NOMO-1 (cell line): ENCODE results near the gene ATIC.
"Not testable (repeated sequence)": the region's sequence is repeated elsewhere in the genome, so short reads cannot be mapped to it uniquely, and the experiment has no call there.

Source experiments
- DNase-seq, 2 experiments: peaks; one replicate each; lab custom pipeline; 2025; ENCODE audit not compliant: unreplicated experiment in 2 of 2; lab: John Stamatoyannopoulos, UW

The ATIC gene

DNA sequence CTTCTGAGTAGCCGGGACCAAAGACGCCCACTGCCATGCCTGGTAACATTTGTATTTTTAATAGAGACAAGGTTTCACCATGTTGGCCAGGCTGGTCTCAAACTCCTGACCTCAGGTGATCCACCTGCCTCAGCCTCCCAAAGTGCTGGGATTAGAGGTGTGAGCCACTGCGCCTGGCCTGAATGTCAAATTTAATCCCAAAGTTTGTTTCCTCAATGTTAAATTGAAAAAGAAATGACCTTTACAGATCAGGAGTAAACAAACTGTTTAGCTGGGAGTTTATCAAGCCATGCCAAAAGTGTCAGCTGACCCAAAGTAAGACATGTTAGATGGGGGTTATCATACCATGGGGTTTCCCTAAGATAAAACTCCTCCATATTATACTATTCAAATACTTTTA lies 48.2 kb downstream of the ATIC start:
- not testable (repeated sequence) for DNase-seq

DNA sequence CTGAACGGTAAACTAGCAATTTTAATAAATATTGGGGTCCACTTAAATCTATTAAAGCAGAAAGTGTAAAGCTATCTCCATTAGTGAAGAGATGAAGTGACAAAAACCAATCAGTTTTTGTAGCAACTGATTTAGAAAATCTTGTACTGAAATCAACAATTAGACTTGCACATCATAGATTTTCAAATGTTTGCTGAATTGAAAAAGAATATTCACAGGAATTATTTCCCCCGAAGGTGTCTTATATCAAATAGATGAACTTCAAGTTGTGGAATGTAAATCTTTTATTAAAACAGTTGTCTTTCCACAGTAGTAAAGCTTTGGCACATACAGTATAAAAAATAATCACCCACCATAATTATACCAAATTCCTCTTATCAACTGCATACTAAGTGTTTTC lies 48.7 kb downstream of the ATIC start:
- DNase-seq = no peak

DNA sequence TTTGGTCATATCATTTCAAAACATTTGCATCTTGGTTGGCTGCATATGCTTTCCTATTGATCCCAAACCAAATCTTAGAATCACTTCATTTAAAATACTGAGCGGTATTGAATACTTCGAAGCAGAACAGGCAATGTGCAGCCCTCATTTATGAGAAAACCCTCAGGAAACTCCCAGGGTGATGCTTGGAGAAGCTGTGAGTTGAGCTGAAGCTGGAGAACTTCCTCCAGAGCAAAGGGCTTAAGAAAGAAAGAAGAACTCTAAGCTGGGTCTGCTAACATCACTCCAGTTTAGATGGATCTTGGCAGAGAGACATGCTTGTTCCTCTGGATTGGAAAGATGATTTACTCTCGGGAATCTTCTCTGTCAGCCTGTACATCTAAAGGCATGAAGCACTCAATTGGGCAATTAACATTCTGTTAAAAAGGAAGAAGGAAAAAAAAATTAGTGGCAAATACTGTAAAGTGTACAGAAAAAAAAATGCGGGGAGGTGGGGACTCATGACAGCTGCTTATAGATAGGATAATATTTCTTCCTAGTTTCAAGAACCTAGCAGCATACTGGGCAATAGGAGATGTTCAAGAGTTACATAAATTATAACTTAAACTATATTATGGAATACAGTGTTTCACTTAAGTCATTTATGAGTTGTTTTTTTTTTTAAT lies 49.5 kb downstream of the ATIC start:
- DNase-seq = no peak

DNA sequence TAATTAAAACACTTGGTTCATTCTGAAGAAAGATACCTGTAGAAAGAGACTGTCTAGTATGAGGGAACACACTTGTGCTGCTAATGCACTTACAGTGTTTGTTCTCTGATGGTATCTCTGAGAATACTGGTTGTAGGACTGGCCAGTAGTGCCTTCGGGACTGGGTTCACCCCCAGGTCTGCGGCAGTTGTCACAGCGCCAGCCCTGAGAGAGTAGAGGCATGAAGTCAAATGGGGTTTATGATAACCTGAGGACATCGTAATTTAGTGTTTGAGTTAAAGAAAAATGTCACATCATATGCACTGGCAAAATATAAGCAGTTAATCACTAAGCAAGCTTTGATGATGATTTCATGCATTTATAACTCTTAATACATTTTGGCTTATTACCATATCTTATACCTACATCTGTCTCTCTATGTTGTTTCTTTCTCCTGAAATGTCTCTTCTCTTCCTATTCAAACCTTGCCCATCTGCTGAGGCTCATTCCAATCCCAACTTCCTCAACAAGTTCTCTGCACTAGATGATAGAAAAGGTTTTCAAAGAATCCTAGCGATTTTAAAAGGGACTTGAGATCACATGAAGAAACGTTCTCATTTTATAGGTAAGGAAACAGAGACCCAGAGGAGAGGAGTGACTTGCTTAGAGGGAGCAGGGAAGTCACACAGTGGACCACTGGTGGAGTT lies 50.2 kb downstream of the ATIC start:
- DNase-seq = no peak

DNA sequence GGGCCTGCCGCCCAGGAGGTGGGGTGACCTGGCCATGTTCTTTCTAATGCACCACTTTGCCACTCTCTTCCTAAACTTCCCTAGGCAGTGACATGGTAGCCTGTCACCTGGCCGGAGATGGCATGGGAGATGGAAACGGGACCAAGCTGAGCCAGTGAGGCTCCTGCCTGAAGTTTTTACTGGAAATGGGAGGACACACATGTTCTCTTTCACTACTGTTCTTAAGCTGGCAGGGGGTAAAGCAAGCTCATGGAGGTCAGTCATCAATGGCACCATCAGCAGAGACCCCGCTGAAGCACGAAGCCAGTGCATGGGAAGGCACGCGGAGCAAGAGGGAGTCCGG lies 50.7 kb downstream of the ATIC start:
- no peak for DNase-seq

DNA sequence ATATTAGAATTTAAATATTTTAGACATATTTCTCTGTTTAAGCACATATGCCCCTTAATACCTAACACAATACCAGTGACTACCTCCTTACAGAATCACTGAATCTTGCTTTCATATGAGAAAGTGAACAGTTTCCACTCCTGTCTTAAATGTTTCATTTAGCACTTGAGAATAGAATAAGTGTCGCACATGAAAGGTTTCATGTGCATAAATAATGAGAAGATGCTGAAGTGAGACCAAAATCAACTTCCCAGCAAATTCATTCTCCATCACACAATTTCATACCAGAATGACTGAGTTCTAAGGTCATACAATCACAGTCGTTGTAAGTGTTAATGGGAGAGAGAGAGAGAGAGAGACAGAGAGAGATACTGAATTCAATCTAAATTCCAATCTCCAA lies 51.2 kb downstream of the ATIC start:
- DNase-seq = no peak

DNA sequence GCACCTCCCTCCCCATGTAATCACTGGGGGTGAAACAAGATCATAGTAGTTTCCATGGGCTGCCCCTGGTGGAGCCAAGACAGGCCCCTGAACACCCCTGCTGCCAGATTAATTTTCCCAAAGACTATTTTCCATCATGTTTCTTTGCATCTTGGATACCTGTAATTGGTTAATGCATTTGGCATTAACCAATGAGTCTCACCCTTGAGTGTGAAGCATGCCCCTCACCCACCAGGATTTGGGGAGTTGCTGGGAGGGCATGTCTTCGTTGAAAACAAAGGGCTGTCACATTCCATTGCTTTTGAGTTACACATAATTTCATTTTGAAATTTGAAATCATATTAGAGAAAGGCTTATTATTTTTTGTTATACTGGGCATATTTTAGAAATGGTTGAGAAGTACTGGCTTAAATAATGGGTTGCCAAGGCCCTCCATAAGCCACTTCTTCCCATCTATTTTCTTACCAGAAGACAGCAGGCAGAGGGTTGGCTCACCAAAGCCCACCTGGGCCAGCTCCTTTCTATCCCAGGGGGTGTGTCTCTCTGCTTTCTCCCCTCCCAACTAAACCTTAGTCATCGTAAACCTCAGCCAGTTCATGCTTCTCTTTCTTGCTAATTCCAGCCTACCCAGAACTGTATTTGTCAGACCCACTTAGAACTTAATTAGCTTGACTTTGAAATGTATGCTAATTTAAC lies 51.8 kb downstream of the ATIC start:
- DNase-seq = no peak

DNA sequence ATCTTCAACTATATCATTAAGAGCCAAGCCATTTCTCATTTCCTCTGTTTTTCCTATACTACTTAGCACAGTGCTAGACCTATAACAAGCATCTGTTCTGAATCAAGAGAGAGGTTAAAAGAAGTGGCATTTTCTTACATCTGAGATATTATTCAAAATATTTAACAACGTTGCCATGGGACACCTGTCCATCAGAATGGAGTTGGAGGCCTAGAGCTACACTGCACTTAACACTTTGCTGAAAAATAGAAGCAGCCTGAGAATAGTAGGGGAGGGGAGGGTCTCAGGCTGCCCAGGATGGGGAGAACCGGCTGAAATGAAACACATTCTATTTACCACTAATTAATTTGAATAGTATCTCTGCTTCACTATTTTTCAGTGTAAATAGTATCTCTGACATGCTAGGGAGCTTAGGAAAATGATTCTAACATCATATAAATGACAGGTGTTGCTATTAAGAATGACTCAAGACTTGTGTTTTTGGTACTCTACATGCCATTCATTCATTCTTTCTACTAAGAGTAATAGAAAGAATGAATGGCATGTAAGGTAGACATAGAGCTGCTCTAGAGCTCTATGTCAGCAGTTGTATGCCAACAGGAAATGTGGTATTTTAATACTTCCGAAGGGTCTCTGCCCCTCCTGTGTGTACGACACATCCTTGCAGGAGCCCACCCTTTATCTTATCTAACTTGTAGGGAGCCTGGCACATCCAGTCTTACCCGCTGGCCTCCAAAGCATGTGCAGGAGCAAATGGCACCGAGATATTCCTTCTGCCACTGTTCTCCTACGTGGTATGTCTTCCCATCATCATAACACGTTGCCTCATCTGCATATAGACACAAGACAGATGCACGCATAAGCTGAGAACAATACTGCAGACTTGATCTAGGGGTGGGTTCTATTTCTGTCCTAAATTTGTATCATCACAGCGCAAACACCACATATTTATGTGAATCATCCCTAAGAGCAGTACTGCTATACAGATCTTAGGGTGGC lies 52.6 kb downstream of the ATIC start:
- DNase-seq = no peak

DNA sequence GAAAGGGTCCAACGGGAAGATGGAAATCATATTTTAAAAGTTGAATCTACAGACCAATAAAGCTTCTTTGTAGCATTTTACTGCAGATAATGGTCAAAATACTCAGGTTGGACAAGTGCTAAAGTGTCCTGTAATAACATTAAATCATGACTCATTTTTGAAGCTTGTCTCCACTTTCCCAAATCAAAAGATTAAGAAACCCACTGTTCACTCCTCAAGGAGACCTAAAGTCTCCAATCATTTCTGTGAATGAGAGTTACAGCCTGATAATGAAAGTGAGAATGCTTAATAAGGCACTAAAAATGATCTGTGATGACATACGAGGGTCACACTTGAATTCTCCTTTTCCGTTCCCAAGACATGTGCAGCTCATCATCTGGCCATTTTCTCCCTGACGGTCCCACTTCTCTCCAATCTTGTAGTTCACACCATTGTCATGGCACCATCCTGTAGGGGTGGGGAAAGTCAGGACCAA lies 53.4 kb downstream of the ATIC start:
- DNase-seq = no peak

DNA sequence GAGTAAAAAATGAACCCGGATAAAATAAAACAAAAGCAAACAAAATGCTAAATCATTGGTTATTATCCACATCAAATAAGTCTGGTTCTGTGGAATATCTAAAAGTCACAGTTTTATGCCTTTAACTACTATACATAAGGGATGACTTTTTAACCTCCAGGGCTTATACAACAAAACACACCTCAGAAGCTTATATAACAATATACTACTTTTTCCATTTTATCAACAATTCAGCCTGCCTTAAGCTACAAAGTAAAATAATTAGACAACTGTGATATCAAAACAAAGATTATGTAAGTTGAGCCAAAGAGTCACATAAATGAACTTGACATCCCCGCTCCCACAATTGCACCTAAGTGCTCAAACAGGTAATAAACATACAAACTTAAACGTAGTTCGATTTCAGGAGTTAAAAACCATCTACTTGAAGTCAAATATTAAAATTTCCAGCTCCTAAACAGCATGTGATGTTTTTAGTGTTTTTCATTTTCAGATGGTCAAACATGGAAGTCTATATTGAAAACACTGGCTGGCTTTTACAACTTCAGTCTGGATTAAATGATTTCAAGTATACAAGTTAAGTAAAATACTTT lies 54.7 kb downstream of the ATIC start:
- no peak for DNase-seq

DNA sequence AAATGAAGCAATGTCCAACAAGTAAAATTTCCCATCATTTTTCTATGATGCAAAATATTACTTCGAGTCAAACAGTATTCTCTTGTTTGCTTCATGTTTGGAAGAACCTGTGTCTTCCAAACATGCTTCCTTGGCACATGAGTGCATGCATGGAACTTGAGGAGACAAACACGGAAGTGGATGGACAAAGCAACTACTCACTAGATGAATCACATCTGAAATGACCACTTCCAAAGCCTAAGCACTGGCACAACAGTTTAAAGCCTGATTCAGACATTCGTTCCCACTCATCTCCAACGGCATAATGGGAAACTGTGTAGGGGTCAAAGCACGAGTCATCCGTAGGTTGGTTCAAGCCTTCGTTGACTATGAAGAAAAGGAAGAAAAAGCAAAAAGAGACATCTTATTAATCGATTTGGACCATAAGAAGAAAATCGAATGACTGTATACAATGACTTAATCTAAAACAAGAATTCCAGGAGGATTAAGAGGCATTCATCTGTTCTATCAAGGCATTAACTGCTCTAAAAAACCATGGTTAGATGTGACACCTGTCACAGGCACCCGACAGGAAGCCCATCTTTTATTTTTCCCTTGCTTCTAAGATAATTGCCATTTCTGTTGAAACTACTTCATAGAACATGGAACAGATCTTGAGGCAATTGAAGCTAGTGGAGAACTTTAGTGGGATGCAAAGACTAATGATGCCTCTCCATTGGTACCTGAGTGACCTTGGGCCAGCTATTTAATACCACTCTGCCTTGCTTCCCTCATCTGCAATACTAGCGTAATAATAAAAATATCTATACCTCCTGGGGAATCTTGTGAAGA lies 56.0 kb downstream of the ATIC start:
- DNase-seq = no peak

DNA sequence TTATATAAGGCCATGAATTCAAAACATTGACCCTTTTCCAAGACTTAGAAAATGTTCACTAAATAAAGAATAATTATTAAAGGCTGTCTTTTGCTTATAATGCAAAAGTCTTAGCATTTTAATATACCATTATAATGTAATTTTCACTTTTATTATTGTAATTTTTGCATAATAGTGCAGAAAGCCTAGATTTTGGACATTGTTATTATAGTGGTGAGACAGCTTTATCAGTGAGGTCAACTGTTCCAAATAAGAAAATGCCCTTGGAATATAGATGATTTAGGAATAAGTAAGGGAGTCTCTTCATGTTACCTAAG lies 56.6 kb downstream of the ATIC start:
- DNase-seq = no peak

DNA sequence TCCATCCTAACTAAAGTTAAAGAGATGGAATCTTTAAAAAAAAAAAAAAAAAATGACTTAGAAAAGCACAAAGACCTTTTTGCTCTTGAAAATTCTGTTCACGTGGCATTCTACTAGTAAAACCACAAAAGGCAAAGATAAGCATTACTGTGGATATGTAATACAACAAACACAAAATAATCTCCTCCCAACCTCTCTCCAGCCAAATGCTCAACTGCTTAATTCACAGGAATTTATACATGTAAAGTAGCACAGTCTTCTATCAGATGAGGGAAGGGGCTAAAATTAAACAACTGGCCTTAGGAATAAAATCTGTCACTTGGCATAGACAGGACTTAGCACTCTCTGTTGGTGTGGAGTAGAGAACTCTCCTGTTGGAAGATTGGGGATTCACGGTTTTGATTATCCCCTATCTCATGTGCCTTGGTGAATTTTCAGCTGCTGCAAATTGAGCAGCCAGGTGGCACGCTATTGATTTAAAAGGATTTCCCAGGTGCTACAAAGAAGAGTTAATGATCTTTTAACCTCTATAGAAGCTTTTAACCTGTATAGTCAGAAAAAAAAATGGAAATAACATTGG lies 57.4 kb downstream of the ATIC start:
- DNase-seq = no peak

DNA sequence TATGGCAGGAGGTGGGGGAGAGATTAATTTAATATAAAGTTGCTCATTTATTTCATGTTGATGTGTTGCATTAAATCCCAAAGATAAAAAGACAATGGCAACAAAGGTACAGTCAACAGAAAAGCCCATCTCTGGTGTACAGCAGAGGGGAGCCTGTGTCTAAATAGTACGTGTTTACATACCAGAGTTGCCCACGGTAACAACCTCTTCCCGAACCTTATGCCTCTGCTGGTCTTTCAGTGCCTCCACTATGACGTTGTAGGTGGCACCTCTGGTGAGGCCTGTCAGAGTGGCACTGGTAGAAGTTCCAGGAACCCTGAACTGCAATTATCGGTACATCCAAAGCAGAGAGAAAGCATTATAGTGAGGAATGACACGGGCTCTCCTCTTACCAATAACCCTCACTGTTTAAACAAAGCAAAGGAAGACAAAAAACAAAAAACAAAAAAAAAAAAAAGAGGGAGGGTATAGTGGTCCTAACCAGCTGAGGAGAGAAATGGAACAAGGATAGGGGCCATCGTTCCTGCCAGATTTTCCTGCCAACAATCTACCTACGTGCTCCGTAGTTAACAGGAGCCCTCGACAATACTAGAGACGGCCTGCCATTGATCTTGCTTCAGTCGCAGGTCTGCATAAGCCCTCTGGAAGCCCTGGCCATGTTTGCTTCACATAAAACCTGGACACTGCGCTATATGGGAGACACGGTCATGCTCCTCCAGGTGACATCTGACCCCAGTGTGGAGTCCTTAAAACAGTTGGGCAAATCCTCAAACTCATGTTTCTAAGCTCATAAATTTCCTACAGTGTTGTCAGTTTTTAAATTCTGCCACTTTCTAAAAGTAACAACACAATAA lies 58.5 kb downstream of the ATIC start:
- DNase-seq = no peak

DNA sequence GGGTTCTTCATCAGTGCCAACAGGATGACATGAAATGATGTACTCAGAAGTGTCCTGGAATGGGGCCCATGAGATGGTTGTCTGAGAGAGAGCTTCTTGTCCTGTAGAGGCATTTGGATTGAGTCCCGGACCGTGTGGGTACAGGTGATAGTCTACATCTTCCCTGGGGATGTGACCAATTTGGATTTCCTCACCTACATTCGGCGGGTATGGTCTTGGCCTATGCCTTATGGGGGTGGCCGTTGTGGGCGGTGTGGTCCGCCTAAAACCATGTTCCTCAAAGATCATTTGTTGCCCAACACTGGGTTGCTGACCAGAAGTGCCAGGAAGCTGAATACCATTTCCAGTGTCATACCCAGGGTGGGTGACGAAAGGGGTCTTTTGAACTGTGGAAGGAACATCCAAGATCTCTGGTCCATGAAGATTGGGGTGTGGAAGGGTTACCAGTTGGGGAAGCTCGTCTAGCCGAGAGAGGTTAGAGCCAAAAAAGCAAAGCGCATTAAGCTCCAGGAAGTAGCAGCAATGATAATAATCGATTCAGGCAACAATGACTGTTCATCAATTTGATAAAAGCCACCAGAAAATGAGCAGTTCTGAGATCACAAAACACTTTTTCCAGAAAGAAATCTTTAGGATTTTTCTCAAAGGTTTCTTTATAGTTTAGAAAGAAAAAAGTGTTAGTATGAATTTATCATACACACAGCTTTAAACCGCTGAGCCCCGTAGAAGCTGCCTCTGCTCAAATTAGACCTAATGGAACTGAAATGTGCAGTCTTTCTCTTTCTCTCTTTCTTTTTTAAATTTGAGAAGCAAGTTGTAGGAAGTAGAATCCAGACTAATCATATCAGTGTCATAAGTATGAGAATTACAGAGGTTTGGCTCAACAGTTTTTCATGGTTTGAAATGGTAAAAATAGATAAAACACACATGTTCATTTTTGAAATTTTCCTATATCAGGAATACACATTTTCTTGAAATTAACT lies 60.3 kb downstream of the ATIC start:
- no peak for DNase-seq

DNA sequence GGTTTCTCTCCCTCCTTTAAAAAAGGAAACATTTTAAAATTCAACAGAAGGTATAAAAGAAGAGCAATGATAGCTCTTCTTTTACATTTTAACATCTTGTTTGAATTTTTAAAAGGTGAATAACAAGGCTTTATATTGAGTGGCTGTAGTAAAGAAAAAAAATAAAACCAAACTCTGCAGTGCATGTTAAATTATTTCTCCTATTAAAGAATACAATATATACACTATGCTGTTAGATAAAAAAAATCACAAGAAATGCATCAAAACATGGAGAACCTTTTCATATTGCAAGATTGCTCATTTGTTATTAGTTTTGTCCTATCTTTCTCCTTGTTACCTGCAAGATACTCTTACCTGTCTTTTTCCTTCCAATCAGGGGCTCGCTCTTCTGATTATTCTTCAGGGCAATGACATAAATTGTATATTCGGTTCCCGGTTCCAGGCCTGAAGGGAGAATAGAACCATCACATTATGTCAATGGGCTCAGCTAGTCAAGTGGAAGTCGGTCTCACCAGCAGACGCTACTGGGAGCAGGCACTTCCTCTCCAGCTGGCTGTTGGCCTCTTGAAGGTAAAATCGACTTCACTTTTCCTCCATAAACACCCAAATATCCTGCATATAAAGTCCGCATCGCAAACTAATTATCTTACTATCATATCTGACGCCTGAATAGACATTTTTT lies 61.2 kb downstream of the ATIC start:
- DNase-seq = no peak

DNA sequence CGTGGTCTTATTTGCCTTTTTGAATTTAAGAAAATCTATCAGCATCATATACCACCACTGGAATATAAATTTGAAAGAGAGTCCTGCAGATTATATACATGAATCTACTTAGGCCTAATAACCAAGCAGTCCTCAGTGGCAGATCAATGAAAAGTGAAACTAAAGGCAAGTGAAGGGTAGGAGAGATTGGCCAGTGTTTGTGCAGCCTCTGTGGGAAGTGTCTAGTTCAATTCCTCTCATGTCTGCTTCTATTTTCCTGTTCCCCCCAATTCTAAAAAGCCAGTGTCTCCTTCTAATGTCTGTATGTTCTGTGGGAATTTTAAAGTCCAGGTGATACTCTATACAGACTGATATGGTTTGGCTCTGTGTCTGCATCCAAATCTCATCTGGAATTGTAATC lies 62.1 kb downstream of the ATIC start:
- no peak for DNase-seq
